ENCODE results near the gene UBAP1.

DNA sequence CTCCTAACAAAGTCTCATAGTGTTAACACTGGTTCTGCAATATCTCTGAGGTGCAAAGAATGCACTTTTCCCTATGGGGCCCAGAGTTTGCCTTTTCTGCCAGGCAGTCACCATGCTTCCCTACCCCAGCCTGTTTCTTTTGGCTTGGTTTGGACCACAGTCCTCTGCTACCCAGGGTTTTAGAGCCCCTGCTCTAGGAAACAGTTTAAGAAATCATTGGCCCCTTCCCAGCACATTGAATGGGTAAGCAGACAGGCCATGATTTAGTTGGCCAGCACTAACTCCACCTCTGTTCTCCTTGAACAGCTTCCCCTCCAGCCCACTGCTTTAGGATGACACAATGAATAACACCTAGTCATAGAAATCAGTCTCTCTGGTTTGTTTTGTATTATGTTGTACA lies 73.2 kb downstream of the UBAP1 start:
- TF ChIP-seq POLR2A (IDR thresholded peaks at IDR 0.05) (no peak), POLR2AphosphoS5 (IDR thresholded peaks at IDR 0.05) (no peak)
- TF ChIP-seq, protein P1, sequence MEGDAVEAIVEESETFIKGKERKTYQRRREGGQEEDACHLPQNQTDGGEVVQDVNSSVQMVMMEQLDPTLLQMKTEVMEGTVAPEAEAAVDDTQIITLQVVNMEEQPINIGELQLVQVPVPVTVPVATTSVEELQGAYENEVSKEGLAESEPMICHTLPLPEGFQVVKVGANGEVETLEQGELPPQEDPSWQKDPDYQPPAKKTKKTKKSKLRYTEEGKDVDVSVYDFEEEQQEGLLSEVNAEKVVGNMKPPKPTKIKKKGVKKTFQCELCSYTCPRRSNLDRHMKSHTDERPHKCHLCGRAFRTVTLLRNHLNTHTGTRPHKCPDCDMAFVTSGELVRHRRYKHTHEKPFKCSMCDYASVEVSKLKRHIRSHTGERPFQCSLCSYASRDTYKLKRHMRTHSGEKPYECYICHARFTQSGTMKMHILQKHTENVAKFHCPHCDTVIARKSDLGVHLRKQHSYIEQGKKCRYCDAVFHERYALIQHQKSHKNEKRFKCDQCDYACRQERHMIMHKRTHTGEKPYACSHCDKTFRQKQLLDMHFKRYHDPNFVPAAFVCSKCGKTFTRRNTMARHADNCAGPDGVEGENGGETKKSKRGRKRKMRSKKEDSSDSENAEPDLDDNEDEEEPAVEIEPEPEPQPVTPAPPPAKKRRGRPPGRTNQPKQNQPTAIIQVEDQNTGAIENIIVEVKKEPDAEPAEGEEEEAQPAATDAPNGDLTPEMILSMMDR (IDR thresholded peaks at IDR 0.05): no peak
